Colonic mucosa (tissue), 4 donors: ENCODE results near the gene ISG15. TPM values are rescaled to one million over a fixed set of nuclear protein-coding genes. Genes with fewer than 3 reads are reported as not detected.
"Not testable (repeated sequence)": the region's sequence is repeated elsewhere in the genome, so short reads cannot be mapped to it uniquely, and the experiment has no call there.

Experiments
- DNase-seq: peaks from one replicate; pipeline ENCODE4 v3.0.0-alpha.2; 2020
- H3K27ac ChIP-seq: fragments of 200-600 bp; one replicate; pipeline ENCODE4 v1.8.0; 2021
- H3K27me3 ChIP-seq: fragments of 200-600 bp; one replicate; pipeline ENCODE4 v1.8.0; 2021
- H3K36me3 ChIP-seq: fragments of 200-600 bp; one replicate; pipeline ENCODE4 v1.8.0; 2021
- H3K4me1 ChIP-seq: fragments of 200-600 bp; one replicate; pipeline ENCODE4 v1.8.0; 2021; ENCODE audit warnings: mild to moderate bottlenecking
- H3K4me3 ChIP-seq: fragments of 200-600 bp; one replicate; pipeline ENCODE4 v1.8.0; 2021
- H3K9ac ChIP-seq, 2 donors: one replicate each; pipeline ENCODE4 v1.7.0; 2013; ENCODE audit warnings: control low read depth in 2 of 2, low read depth in 2 of 2, low read length in 2 of 2
- H3K9me3 ChIP-seq: fragments of 200-600 bp; one replicate; pipeline ENCODE4 v1.8.0; 2021
- CTCF ChIP-seq: fragments of 200-600 bp; IDR thresholded peaks from one replicate; pipeline ENCODE4 v1.8.0; 2022; ENCODE audit warnings: antibody characterized with exemption, mild to moderate bottlenecking
- intact Hi-C: fragments of 100-400 bp; cut with DNase I; formaldehyde crosslinking; loops from one replicate; pipeline ENCODE4 v1.14.1; 2022
- total RNA-seq, 2 donors: library from RNA; stranded (reverse); fragmentation: NEBNext Ultra II Directional in 1 of 2; extraction: Animal tissue kit (Norgen Biotek cat#: 25700) in 1 of 2; gene quantifications; one replicate each; pipeline ENCODE4 v1.2.1, GENCODE V29; 2021
- donor health status: healthy.
- donor health status: DM: no; HTN: no; CAD: no.
- donor health status: DM: no; HTN: no; CAD: no.

The ISG15 gene
- total RNA-seq, 2 donors from 2014 or later: 21.9 to 25.2 TPM

- no peaks in the 10 kb centered on the region for H3K36me3 ChIP-seq
- no peak for TF ChIP-seq CTCF
- intact Hi-C loops: no loop called here
- H3K4me1 ChIP-seq: peaks cover 21% of the 10 kb centered on the region
- H3K27ac ChIP-seq: no peak overlapping the region
- H3K4me3 ChIP-seq: no peak overlapping the region
- no peaks in the 10 kb centered on the region for H3K27me3 ChIP-seq
- no peaks in the 10 kb centered on the region for H3K9me3 ChIP-seq
- H3K9ac ChIP-seq: no peak overlapping the region
- peak; percentile 46 for DNase-seq
These were observed 8.3 kb upstream of the ISG15 start for GRCh38 chr1:1004780-1005697.

DNA sequence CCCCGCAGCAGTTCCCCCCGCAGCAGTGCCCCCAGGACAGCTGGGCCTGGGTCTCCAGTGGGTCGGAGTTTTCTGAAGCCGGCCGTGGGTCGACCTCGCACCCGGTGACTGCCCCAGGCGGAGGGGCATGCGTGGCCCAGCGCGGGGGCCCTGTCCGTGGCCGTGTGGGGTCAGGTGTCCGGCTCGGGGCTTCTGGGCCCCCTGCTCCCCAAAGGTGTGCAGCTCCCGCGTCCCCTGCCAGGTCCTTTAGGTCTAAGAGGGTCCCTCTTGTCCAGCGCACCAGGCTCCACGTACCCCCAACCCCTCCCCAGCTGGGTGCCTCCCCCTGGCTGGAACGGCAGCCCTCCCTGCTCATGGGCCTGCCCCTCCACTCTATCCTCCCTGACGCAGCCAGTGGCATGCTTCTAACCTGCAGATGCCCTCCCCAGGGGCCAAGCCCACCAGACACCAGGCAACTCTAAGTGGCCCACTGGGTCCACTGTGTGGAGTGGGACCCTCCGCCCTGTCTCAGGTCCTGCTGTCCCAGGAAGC, 7.5 kb upstream of the ISG15 start:
- no peak for DNase-seq
- no peak for TF ChIP-seq CTCF
- Histone ChIP-seq H3K4me3 (no peak overlapping the region), H3K27ac (peak overlapping the region; percentile 34), H3K9me3 (no peaks in the 10 kb centered on the region), H3K9ac (peak overlapping the region in 1 of 2 donors; percentile 61), H3K36me3 (no peaks in the 10 kb centered on the region), H3K4me1 (peaks cover 18% of the 10 kb centered on the region), H3K27me3 (no peaks in the 10 kb centered on the region)
- intact Hi-C loops: no loop called here

- DNase-seq: peak; percentile 90
- intact Hi-C loops: no loop called here
- H3K9ac ChIP-seq: peak overlapping the region in 1 of 2 donors; percentile 61
- no peak overlapping the region for H3K4me3 ChIP-seq
- no peak for TF ChIP-seq CTCF
- peaks cover 17% of the 10 kb centered on the region for H3K4me1 ChIP-seq
- H3K27me3 ChIP-seq: no peaks in the 10 kb centered on the region
- peak overlapping the region; percentile 34 for H3K27ac ChIP-seq
- H3K36me3 ChIP-seq: no peaks in the 10 kb centered on the region
- no peaks in the 10 kb centered on the region for H3K9me3 ChIP-seq
These were observed 6.8 kb upstream of the ISG15 start for GRCh38 chr1:1006305-1007159.

GRCh38 chr1:1010131-1010530, 3.2 kb upstream of the ISG15 start:
- H3K9ac ChIP-seq, intact Hi-C loops, H3K9me3 ChIP-seq, H3K27me3 ChIP-seq, H3K36me3 ChIP-seq, H3K4me3 ChIP-seq, H3K27ac ChIP-seq, DNase-seq: not testable (repeated sequence)
- peaks cover 10% of the 10 kb centered on the region for H3K4me1 ChIP-seq

- Histone ChIP-seq H3K36me3 (no peaks in the 10 kb centered on the region), H3K4me3 (no peak overlapping the region), H3K9me3 (no peaks in the 10 kb centered on the region), H3K9ac (no peak overlapping the region), H3K27me3 (no peaks in the 10 kb centered on the region), H3K4me1 (no peaks in the 10 kb centered on the region), H3K27ac (no peak overlapping the region)
- no peak for TF ChIP-seq CTCF
- peak; percentile 16 for DNase-seq
- intact Hi-C loops: no loop called here
These were observed 1.8 kb upstream of the ISG15 start for GRCh38 chr1:1011396-1011949.

GRCh38 chr1:1012736-1013104, 577 bp upstream of the ISG15 start:
- DNase-seq, H3K4me1 ChIP-seq, H3K27me3 ChIP-seq, H3K9me3 ChIP-seq, intact Hi-C loops, H3K36me3 ChIP-seq: not testable (repeated sequence)
- Histone ChIP-seq H3K9ac (peak overlapping the region; percentile 77 to 80), H3K4me3 (peak overlapping the region; percentile 46), H3K27ac (peak overlapping the region; percentile 84)
